ENCODE results near the gene PNLIPRP2.

- TF ChIP-seq SIN3A (IDR thresholded peaks at IDR 0.05; ENCODE audit: low read depth) (no peak), EZH2 (IDR thresholded peaks at IDR 0.05) (no peak), RAD21 (IDR thresholded peaks at IDR 0.05; ENCODE audit: low read depth) (no peak), EZH2phosphoT487 (IDR thresholded peaks at IDR 0.05; ENCODE audit: borderline replicate concordance) (no peak), FOSL1 (IDR thresholded peaks at IDR 0.05; ENCODE audit: low read depth) (no peak), ATF3 (IDR thresholded peaks at IDR 0.05) (no peak), ZFX (IDR thresholded peaks at IDR 0.05) (no peak), ZBTB33 (IDR thresholded peaks at IDR 0.05; ENCODE audit: extremely low read depth, insufficient replicate concordance, low read length) (no peak), POLR2A (IDR thresholded peaks at IDR 0.05; ENCODE audit: borderline replicate concordance, extremely low read depth, insufficient read depth, insufficient read length) (no peak), REST (IDR thresholded peaks at IDR 0.05; ENCODE audit: low read depth) (no peak), CTCF (IDR thresholded peaks at IDR 0.05 in 2 of 3, conservative IDR thresholded peaks at IDR 0.05 in 1 of 3; ENCODE audit: borderline replicate concordance in 1 of 3, insufficient read depth in 1 of 3, low read depth in 2 of 3, low read length in 2 of 3) (no peak), POLR2AphosphoS5 (IDR thresholded peaks at IDR 0.05; ENCODE audit: low read depth, low read length) (no peak)
Observed at GRCh38 chr10:116669832-116670644, 49.3 kb downstream of the PNLIPRP2 start.

Measured in HCT116 (cell line).